ENCODE results near the gene RASSF9. TPM values are rescaled to one million over a fixed set of nuclear protein-coding genes. Genes with fewer than 3 reads are reported as not detected.

The RASSF9 gene
- total and polyA plus RNA-seq, 12 donors: 0.84 to 15.2 (median 5.9) TPM

DNA sequence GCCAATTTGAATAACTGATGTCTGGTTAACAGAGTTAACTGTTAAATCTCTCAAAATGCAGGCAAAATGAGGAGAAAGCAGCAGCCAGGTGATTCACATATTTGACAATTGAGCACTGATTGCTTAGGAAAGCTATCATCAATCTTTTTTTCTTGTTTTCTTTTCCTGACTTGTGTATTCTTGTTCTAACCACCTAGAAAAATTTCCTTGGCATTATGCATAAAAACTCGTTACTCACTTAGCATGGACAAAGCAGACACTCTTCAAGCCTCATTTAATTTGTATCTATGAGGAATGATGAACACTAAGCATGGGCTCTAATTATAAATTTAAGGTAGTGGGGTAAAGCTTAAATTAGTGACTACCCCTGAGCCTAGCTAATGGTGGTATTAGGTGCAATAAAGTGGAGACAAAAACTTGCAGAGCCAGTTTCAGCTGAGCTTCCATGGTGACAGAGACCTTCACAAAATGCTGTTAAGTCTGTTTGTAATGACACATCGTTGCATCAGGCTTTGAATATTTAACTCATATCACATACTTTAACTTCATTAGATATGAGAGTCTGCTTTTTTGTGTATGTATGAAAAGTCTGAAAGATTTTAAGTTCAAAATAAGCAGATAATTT, 52.0 kb downstream of the RASSF9 start:
- no peak for DNase-seq

DNA sequence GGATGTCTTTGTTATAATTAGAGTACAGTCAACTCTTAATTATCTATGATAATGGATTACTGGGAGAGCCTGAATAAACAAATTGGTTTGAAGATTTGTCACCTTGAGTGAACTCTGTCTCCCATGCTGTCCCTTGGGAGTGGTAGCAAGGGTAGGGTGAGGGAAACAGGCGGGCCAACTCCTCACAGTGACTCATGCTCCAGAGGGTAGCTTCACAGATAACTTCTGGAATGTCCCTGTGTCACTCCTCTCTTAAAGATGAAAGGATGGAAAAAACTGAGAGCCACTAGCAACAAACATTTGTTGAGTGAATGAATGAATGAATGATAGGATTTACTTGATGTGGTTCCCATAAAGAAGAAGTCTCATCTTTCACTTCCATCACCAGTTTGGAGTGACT, 53.5 kb downstream of the RASSF9 start:
- H3K36me3 ChIP-seq: no peaks in the 10 kb centered on the region
- intact Hi-C loops (cut with DNase I): no loop called here
- no peaks in the 10 kb centered on the region for H3K27me3 ChIP-seq
- ATAC-seq: no peak
- no peak overlapping the region for H3K27ac ChIP-seq
- H3K4me1 ChIP-seq: no peaks in the 10 kb centered on the region
- H3K4me3 ChIP-seq: no peak overlapping the region
- 73 to 76% methylated on average over 1 of the region's 1 CpG for WGBS, 2 donors
- TF ChIP-seq, protein P1, sequence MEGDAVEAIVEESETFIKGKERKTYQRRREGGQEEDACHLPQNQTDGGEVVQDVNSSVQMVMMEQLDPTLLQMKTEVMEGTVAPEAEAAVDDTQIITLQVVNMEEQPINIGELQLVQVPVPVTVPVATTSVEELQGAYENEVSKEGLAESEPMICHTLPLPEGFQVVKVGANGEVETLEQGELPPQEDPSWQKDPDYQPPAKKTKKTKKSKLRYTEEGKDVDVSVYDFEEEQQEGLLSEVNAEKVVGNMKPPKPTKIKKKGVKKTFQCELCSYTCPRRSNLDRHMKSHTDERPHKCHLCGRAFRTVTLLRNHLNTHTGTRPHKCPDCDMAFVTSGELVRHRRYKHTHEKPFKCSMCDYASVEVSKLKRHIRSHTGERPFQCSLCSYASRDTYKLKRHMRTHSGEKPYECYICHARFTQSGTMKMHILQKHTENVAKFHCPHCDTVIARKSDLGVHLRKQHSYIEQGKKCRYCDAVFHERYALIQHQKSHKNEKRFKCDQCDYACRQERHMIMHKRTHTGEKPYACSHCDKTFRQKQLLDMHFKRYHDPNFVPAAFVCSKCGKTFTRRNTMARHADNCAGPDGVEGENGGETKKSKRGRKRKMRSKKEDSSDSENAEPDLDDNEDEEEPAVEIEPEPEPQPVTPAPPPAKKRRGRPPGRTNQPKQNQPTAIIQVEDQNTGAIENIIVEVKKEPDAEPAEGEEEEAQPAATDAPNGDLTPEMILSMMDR (IDR thresholded peaks at IDR 0.05): no peak
- no peaks in the 10 kb centered on the region for H3K9me3 ChIP-seq
- DNase-seq: no peak

More for the DNA sequence above, 52.0 kb downstream of the RASSF9 start:
- TF ChIP-seq, protein P1 (IDR thresholded peaks at IDR 0.05): no peak
- Histone ChIP-seq H3K36me3 (no peaks in the 10 kb centered on the region), H3K27ac (no peak overlapping the region), H3K9me3 (no peaks in the 10 kb centered on the region), H3K4me1 (no peaks in the 10 kb centered on the region), H3K27me3 (no peaks in the 10 kb centered on the region), H3K4me3 (no peak overlapping the region)
- 75 to 91% methylated on average over 2 of the region's 2 CpGs for WGBS, 2 donors
- intact Hi-C loops (cut with DNase I): no loop called here
- ATAC-seq: no peak

DNA sequence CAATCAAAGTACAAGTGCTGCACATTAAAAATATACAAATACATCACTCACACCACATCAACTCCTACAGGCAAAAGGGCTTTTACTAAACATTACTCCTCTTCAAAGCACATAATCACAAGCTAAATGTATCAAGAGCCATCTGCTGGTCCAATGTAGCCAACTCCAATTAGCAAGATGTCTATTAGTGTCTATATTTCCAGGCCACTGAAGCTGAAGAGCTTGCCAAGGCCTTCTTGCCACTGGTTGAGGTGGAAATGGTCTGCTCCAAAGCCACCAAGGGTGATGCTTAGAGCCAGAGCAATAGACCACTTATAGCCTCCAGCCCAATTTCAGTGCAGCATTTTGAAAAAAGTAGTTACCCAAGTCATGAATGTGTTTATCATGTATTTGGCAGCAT, 54.4 kb downstream of the RASSF9 start:
- Histone ChIP-seq H3K4me3 (no peak overlapping the region), H3K9me3 (no peaks in the 10 kb centered on the region), H3K27me3 (no peaks in the 10 kb centered on the region), H3K36me3 (no peaks in the 10 kb centered on the region), H3K4me1 (no peaks in the 10 kb centered on the region), H3K27ac (no peak overlapping the region)
- DNase-seq (no peak), ATAC-seq (no peak)
- TF ChIP-seq, protein P1 (IDR thresholded peaks at IDR 0.05): no peak
- intact Hi-C loops (cut with DNase I): no loop called here

DNA sequence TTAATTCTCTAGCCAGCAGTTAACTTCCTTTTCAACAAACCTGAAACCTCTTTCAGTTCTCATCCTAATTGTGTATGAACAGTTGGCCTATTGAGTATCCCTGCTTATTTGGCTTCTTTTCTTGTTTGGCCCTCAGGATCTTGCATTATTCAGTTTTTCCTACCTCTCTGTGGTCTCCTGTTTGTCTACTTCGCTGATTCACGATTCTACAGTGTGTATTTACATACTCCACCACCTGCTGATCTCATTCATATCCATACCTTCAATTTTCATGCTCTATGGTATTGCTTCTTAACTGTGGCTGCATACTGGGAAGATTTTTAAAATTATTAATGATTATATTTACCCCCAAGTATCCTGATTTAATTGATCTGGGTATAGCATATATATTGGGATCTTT, 56.4 kb downstream of the RASSF9 start:
- intact Hi-C loops (cut with DNase I): no loop called here
- TF ChIP-seq, protein P1 (IDR thresholded peaks at IDR 0.05): no peak
- Histone ChIP-seq H3K4me3 (no peak overlapping the region), H3K36me3 (no peaks in the 10 kb centered on the region), H3K4me1 (no peaks in the 10 kb centered on the region), H3K27me3 (no peaks in the 10 kb centered on the region), H3K27ac (no peak overlapping the region), H3K9me3 (no peaks in the 10 kb centered on the region)
- WGBS, 2 donors: 63 to 76% methylated on average over 2 of the region's 2 CpGs
- DNase-seq (no peak), ATAC-seq (no peak)
